ENCODE data around the gene IGSF10.
A peak's percentile ranks its signal among the peaks of the same experiment; 100 is the strongest.
"Not testable (repeated sequence)": the region's sequence is repeated elsewhere in the genome, so short reads cannot be mapped to it uniquely, and the experiment has no call there.

IGSF10 gene, protein sequence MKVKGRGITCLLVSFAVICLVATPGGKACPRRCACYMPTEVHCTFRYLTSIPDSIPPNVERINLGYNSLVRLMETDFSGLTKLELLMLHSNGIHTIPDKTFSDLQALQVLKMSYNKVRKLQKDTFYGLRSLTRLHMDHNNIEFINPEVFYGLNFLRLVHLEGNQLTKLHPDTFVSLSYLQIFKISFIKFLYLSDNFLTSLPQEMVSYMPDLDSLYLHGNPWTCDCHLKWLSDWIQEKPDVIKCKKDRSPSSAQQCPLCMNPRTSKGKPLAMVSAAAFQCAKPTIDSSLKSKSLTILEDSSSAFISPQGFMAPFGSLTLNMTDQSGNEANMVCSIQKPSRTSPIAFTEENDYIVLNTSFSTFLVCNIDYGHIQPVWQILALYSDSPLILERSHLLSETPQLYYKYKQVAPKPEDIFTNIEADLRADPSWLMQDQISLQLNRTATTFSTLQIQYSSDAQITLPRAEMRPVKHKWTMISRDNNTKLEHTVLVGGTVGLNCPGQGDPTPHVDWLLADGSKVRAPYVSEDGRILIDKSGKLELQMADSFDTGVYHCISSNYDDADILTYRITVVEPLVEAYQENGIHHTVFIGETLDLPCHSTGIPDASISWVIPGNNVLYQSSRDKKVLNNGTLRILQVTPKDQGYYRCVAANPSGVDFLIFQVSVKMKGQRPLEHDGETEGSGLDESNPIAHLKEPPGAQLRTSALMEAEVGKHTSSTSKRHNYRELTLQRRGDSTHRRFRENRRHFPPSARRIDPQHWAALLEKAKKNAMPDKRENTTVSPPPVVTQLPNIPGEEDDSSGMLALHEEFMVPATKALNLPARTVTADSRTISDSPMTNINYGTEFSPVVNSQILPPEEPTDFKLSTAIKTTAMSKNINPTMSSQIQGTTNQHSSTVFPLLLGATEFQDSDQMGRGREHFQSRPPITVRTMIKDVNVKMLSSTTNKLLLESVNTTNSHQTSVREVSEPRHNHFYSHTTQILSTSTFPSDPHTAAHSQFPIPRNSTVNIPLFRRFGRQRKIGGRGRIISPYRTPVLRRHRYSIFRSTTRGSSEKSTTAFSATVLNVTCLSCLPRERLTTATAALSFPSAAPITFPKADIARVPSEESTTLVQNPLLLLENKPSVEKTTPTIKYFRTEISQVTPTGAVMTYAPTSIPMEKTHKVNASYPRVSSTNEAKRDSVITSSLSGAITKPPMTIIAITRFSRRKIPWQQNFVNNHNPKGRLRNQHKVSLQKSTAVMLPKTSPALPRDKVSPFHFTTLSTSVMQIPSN (N-terminal part only)

DNA sequence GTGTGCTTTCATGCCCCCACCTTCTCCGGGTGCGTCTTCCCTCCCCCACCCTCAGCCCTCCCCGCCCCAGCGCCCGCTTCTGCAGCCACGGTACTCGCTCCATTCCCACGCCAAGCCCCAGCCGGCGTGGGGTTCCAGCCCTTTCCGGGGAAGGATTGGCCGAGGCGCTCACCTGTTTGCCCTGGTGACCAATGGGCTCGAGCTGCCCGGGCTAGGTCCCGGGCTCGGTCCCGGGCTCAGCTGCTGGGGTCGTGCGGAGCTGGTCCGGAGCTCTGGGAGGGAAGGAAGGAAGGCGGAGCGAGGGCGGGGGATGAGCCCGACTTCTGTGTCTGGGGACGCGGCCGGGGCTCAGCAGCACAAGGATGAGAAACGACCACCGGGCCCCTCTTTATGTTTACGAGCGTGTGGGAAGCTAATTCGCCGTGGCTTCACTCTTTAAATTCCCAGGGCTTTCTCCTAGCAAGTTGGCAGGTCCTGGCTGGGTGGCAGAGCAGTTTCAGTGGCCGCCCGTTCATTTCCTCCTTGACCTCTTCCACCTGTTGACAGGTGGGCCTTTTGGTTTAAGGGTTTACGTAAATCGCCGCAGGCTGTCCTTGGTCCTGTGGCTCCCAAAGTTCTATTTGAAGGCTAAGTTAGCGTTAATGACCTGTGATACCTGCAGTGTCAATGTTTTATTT, at the start of gene IGSF10:
IGSF10 (minus strand) TSS at position 288 of the 677 bp plus-strand sequence. CDS start 2,352 bp downstream, outside the sequence.
- DNase-seq (ENCODE audit: low spot score) = peak; percentile 82

DNA sequence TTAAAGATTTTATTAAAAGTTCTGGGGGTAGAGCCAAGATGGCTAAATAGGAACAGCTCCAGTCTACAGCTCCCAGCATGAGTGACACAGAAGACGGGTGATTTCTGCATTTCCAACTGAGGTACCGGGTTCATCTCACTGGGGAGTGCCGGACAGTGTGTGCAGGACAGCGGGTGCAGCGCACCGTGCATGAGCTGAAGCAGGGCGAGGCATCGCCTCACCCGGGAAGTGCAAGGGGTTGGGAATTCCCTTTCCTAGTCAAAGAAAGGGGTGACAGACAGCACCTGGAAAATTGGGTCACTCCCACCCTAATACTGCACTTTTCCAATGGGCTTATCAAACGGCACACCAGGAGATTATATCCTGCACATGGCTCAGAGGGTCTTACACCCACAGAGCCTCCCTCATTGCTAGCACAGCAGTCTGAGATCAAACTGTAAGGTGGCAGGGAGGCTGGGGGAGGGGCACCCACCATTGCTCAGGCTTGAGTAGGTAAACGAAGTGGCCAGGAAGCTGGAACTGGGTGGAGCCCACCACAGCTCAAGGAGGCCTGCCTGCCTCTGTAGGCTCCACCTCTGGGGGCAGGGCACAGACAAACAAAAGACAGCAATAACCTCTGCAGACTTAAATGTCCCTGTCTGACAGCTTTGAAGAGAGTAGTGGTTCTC, 48.7 kb upstream of the IGSF10 start:
- DNase-seq (ENCODE audit: low spot score) = not testable (repeated sequence)

DNA sequence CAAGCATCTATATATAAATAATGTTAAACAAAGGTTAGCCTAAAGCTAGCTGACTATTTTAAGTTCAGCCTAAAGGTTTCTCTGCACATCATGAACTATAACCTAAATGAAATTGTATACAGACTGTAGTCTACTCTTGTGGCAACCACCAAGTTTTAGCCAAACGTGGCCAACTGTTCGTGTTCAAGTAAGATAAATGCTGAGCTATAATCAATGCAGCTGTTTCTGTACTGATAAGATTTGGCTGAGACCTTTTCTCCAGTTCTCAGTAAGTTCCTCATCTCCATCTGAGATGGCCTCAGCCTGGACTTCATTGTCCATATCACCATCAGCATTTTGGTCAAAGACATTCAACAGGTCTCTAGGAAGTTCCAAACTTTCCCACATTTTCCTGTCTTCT, 43.7 kb upstream of the IGSF10 start:
- DNase-seq (ENCODE audit: low spot score) = no peak

DNA sequence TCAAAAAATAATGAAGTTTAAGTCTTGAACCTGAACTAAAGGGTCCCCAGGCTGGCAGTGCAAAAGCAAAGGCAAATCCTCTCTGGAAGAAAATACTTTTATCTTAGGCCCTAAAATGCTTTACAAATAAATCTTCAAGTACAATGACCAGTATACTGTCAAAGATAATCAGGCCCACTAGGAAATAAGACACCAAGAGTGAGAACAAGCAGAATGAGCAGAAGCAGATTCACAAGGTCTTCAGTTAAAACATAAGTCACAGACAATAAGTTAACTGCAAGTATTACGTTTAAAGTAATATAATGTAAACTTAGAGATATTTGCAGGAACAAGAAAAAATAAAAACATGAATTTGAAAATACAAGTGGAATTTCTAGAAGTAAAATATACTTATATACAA, 42.2 kb upstream of the IGSF10 start:
- no peak for DNase-seq (ENCODE audit: low spot score)

DNA sequence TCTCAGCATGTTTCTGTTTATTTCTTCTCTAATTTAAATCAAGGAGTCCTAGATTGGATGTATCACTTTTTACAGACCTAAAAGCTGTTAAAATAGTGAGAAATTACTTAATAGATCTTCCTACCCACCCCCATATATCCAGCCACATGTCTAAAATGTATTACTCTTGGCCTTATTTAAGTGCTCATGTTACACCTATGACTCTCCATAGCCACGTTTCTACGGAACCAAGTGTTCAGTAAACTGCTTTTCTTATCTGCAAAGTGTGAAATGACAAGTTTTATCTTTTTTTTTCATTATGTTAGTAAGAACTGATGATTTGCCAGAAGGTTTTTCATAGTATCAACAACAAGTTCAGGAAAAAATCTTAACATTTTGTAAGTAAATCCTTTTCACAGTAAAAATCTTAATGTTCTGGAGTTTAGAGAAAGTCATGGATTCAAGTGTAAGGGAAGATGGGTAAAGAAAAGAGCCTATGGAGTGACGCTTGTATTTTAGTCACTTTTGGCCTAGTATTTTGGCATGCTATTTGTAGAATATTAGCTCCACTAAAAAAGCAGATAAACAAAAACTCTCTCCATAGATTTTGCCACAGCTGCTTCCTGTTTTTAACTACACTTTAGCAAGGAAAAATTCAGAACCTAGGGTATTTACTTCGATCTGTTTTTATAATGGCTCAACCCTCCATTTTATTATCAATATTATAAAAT, 41.2 kb upstream of the IGSF10 start:
- no peak for DNase-seq (ENCODE audit: low spot score)

DNA sequence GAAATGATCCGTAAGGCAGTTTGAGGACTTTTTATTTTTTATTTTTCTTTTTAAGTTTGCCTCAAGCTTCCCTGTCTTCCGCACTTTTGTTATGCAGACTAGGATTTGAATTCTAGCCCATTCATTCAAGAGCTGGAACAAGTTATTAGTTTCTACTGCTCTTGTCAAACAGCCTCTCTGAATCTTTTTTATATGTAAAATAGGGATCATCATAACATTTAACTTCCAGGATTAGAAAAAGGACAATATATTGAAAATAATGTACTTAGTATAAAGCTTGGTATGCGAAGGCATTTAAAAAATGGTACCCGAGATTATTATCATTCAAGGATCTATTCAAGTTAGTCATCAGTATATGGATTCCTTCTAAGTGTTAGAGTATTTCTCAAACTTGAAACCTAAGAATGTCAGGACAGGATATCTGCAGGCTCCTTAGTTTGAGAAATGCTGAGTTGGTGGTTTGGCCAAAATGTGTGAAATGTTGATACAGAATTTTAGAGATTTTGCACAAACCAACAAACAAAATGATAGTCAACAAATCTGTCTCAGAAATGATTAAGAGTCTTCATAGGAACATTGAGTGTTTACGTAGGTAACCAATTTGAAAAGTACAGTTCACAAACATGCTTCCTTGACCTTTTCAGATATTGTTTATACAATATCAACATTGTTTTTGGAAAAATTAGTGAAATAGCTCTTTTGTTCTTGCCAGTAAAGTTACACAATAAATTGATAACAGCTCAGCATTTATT, 40.5 kb upstream of the IGSF10 start:
- no peak for DNase-seq (ENCODE audit: low spot score)

DNA sequence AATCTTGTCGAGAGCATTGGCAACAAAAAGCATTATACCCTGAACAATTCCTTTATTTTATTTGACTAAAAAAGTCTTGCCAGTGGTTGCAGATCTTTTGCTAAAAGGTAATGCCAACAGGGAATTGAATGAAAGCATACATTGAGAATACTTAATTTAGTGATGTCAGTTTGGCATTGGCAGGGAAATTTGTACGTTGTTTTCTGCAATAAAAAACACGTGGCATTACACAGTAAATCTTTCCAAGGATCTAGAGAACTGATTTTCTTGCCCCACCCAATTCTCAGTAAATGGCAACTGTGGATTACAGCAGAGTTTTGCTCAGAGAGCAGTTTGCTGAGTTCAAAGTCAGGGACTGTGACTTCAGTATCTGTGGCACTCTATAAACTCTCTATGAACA, 38.3 kb upstream of the IGSF10 start:
- DNase-seq (ENCODE audit: low spot score) = no peak

DNA sequence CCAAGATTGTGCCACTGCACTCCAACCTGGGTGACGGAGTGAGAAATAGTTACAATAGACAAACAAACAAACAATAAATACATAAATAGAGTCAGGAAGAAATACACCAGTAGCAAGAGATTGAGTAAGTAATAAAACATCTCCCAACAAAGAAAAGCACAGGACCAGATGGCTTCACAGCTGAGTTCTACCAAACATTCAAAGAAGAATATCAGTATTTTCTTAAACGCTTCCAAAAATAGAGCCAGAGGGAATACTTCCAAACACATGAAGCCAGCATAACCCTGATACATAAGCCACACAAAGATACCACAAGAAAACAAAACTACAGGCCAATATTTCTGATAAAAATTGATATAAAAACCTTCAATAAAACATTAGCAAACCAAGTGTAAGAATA, 30.7 kb upstream of the IGSF10 start:
- DNase-seq (ENCODE audit: low spot score) = no peak

DNA sequence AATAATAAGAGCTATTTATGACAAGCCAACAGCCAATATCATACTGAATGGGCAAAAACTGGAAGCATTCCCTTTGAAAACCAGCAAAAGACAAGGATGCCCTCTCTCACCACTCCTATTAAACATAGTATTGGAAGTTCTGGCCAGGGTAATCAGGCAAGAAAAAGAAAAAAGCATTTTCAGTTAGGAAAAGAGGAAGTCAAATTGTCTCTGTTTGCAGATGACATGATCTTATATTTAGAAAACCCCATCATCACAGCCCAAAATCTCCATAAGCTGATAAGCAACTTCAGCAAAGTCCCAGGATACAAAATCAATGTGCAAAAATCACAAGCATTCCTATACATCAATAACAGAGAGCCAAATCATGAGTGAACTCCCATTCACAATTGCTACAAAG, 27.0 kb upstream of the IGSF10 start:
- DNase-seq (ENCODE audit: low spot score) = not testable (repeated sequence)

DNA sequence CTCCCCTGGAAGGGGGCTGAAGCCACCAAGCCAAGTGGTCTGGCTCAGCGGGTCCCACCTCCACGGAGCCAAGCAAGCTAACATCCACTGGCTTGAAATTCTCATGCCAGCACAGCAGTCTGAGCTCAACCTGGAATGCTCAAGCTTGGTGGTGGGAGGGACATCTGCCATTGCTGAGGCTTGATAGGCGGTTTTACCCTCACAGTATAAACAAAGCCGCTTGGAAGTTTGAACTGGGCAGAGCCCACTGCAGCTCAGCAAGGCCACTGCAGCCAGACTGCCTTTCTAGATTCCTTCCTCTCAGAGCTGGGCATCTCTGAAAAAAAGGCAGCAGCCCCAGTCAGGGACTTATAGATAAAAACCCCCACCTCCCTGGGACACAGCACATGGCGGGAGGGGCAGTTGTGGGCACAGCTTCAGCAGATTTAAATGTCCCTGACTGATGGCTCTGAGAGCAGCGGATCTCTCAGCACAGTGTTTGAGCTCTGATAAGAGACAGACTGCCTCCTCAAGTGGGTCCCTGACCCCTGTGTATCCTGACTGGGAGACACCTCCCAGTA, 23.2 kb upstream of the IGSF10 start:
- no peak for DNase-seq (ENCODE audit: low spot score)

DNA sequence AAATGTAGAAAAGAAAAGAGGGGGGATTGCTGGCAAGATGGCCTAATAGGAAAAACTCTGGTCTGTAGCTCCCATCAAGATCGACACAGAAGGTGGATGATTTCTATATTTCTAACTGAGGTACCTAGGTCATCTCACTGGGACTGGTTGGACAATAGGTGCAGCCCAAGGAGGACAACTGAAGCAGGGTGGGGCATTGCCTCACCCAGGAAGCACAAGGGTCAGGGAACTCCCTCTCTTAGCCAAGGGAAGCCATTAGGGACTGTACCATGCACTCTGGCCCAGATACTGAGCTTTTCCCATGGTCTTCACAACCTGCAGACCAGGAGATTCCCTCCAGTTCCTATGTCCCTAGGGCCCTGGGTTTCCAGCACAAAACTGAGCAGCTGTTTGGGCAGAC, 22.6 kb upstream of the IGSF10 start:
- no peak for DNase-seq (ENCODE audit: low spot score)

DNA sequence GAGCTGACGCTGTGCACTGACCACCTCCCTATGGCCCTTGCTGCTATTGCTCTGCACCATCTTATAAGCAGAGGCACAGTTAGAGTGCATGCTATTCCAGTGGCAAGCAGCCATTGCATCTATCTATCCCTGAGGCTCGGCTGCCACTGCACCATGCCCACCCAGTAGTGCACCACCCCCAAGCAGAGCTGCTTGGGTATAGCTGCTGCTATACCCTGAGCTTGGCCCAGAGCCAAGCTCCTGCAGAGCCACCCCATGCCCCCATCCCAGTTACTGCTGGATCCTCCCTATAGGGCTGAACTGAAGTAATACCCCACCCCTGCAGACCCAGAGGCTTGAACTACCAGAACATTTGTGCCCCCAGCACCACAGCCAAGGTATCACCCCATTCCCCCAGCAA, 19.6 kb upstream of the IGSF10 start:
- DNase-seq (ENCODE audit: low spot score) = no peak

DNA sequence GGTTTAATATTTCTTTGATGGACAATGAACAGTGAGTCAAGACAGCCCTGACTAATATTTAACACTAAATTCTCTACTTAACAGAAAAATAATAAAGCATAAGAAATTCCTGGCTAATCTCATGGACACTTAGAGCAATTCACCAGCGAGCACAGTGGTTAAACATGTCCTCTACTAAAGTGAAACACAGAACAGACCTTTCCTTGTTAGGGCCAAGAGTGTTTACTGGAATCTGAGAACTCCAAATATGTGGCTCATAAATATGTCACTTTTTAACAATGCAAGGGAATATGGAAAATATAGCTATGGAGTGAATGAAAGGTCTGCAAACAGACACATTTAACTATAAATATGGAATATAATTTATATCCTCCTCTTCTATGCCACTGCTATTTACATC, 18.6 kb upstream of the IGSF10 start:
- no peak for DNase-seq (ENCODE audit: low spot score)

DNA sequence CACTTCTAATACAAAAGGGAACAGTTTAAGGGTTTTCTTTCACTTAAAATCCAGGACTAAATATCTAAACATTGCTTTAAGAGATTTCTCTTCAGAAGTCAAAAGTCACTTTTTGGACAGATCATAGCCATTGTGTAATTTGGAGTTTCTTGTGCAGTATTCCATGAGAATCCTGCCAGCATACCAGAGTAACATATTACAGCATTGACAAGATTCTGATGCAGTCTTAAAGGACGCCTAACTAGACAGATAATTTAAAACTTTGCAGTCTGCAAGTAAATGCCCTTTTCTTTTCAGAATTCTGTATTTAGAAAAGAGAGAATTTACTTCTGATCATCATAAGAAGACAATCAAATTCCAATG, 17.5 kb upstream of the IGSF10 start:
- DNase-seq (ENCODE audit: low spot score) = no peak

DNA sequence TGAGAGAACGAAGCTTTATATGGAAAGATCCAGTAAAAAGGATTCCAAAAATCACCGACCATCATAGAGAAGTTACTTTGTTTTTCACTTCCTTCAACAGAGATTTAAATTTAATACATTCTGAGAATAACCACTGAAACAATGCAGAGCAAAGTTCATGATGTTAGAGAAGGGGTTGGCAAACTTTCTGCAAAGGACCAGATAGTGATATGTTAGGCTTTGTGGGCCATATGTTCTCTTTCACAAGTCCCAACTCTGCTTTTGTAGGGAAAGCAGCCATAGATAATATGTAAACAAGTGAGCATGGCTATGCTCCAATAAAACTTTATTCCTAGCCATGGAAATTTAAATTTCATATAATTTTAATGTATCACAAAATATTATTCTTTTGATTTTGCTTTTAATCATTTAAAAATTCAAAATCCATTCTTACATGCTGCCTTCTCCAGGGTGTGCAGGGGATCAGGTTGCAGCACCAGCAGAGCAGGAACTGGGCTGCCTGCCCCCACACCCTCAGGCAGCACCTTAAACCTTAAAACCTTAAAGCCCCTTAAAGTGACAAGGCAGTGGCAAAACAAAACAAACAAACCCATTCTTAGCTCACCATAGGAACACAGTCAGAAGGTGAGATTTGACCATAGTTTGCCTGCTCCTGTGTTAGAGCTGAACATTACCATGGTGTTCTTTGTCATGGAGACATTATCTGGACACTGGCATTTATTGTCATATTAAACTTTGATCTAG, 16.9 kb upstream of the IGSF10 start:
- peak; percentile 14 for DNase-seq (ENCODE audit: low spot score)

DNA sequence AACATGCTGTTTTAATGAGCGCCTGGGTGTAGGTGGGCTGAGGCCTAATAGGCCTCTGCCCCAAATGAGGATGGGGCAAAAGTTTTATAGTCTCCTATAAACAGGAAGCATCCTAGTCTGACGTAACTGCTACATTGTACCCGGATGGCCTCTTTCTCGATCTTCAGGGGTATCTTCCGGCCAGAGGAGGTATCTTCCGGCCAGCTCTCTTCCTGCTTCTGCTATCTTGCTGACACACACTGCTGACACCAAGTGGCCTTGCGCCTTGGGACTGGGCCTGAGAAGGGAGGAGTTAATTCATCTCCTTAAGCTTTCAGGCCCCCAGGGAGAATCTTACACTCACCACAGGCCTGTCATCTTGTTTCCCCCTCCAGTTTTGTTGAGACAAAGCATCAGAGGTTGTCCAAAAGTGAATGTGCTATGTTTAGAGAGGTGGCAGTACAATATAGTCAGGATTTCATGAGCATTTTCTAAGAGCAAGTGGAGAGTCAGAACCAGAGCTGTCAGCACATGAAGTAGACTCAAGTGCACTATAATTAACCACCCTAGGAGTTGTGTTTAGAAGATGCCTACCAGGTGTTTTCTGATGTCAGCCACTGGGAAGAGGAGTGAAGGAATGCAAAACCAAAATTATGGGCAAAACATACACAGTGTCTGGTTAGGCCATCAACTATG, 15.6 kb upstream of the IGSF10 start:
- DNase-seq (ENCODE audit: low spot score) = no peak

DNA sequence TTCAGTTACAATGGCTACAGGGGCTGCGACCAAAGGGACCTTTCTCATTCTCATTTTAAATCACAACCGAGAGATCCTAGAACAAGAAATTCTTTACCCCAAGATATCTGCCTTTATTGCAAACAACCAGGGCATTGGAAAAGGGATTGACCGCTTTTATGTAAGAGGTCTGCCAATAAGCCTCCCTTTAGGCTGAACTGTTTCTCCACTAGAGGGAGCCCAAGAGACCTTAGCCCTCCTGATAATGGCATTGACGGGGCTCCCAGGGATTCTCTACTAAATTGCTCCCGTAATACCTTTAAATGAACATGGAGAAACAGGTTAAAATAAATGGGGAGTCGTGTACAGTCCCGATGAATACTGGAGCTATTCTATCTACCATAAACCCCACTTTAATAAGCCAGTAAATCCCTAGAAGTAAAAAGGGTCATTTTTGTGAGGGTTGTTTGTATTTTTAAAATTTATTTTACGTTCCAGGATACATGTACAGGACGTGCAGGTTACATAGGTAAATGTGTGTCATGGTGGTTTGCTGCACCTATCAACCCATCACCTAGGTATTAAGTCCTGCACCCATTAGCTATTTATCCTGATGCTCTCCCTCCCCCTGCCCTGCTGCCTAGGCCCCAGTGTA, 7.5 kb upstream of the IGSF10 start:
- DNase-seq (ENCODE audit: low spot score) = peak; percentile 64

DNA sequence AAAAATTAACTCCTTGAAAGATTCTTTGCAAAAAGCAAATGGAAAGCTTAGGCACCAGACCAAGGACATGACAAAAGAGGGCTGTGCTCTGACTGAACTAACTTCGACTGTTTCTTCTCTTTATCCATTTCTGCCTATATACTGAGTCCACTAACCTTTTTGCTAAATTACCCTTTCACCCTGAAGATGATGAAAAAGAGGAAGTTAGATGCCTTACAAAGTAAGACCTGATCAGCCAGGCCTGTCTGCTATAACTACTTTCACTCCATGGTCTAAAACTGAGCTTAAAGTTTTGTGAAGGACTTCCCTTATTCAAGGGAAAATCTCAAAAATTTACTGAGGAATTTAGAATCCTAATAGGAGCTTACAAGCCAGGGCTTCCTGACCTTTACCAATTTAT, 6.2 kb upstream of the IGSF10 start:
- no peak for DNase-seq (ENCODE audit: low spot score)
